Gastroesophageal sphincter (tissue), 3 donors: ENCODE measurements around the gene ATP2A1.

ENCODE experiments used
- CTCF ChIP-seq, 4 experiments: fragments of 200-600 bp in 2 of 4; fragments of 450-650 bp in 2 of 4; sonication (generic) in 1 of 4; IDR thresholded peaks; one replicate each; pipeline ENCODE4 v1.5.1; 2017 to 2019; ENCODE audit warnings: antibody characterized with exemption in 4 of 4, mild to moderate bottlenecking in 2 of 4, moderate library complexity in 2 of 4
- EP300 ChIP-seq: sonication (generic); formaldehyde crosslinking; IDR thresholded peaks from one replicate; pipeline ENCODE4 v1.6.1; 2017; ENCODE audit warnings: antibody characterized with exemption, mild to moderate bottlenecking
- POLR2A ChIP-seq, 2 donors: fragments of 450-650 bp; IDR thresholded peaks; one replicate each; pipeline ENCODE4 v1.6.1; 2017; ENCODE audit warnings: antibody characterized with exemption in 2 of 2, mild to moderate bottlenecking in 2 of 2, moderate library complexity in 1 of 2

DNA sequence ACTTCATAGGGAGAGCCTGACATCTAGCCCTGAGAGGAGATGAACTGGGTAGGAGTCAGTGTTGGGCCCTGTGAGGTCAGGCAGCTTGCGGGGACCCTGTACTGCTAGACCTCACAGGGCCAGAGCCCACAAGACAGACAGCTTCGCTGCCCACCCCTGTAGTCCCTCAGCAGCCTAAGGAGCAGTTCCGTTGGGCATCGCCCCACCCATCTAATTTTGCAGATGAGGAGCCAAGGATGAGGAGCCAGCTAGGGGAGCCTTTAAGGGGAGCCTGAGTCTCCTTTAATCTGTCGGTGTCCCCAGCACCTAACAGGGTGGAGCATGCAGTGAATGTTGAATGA is 31.4 kb upstream of the ATP2A1 start:
- TF ChIP-seq POLR2A (IDR thresholded peaks at IDR 0.05) = no peak
- TF ChIP-seq CTCF (IDR thresholded peaks at IDR 0.05) = no peak
- TF ChIP-seq EP300 = no peak
